ENCODE results near the gene DNAJB1. TPM values are rescaled to one million over a fixed set of nuclear protein-coding genes. Genes with fewer than 3 reads are reported as not detected.
"Not testable (repeated sequence)": the region's sequence is repeated elsewhere in the genome, so short reads cannot be mapped to it uniquely, and the experiment has no call there.

Gene DNAJB1
- total and polyA plus RNA-seq, 7 experiments from 2014 or later, result 87.4 to 574 (median 221) TPM

DNA sequence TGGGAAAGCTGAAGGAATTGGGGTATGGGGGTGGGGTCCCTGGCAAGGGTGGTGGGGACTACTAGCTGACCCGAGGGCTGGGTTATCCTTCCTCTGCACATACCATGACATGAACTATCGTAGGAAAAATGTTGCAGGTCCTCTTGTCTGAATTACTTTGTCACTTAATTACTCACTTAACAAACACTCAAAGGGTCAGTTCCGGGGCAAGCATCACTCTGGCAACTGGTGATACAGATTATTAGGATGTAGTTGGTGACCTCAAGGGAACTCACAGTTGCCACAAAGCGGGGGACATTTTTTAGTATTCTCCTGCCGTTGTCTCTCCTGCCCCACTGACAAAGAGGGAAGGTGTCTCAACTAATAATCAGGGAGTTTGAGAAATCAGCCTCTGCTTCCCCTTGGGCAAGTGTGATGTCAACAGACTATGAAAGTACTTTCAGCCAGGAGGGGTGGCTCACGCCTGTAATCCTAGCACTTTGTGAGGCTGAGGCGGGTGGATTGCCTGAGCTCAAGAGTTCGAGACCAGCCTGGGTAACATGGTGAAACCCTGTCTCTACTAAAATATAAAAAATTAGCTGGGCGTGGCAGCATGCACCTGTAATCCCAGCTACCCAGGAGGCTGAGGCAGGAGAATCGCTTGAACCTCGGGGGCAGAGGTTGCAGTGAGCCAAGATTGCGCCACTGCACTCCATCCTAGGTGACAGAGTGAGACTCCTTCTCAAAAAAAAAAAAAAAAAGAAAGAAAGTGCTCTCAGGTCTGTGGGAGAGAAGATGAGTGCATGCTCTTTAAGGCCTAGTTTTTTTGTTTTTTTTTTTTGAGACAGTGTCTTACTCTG lies 10.3 kb downstream of the DNAJB1 start:
- ATAC-seq (peak; percentile 28), DNase-seq (peak in 1 of 9 donors; percentile 33)
- Histone ChIP-seq H3K27me3 (ENCODE audit: control insufficient read depth in 2 of 2, insufficient read depth in 2 of 2, low read length in 2 of 2) (no peaks in the 10 kb centered on the region), H3K36me3 (ENCODE audit: control insufficient read depth in 2 of 3, insufficient read depth in 3 of 3, low read length in 3 of 3) (no peaks in the 10 kb centered on the region), H3K4me3 (ENCODE audit: low read length) (no peak overlapping the region), H3K4me1 (ENCODE audit: control insufficient read depth in 2 of 2, insufficient read depth in 2 of 2, low read length in 2 of 2) (peaks cover 29 to 50% of the 10 kb centered on the region in 2 donors), H3K9me3 (ENCODE audit: control insufficient read depth in 2 of 3, low read length in 3 of 3) (no peaks in the 10 kb centered on the region), H3K27ac (ENCODE audit: low read depth, low read length) (peak overlapping the region; percentile 70)
- H3K27me3 Mint-ChIP-seq, result peaks cover 0 to 7% (median 0%) of the 10 kb centered on the region in 5 donors
- peaks cover 51 to 83% (median 72%) of the 10 kb centered on the region in 7 donors for H3K4me1 Mint-ChIP-seq
- peaks cover 0 to 3% (median 0%) of the 10 kb centered on the region in 11 donors for H3K9me3 Mint-ChIP-seq
- H3K36me3 Mint-ChIP-seq, result no peaks in the 10 kb centered on the region
- H3K4me3 Mint-ChIP-seq, result peak overlapping the region; percentile 54 to 81 (median 75)
- ChIA-PET CTCF (interaction anchor here (1.9 to 4.6 kb wide), 4 partner anchors 11 to 64 kb away, joined by 5 to 73 read pairs (median 22); partner anchors contain the start of genes DNAJB1, GIPC1 and NDUFB7), POLR2A (interaction anchor here (0.7 to 34.0 kb wide), 5 partner anchors 12 to 342 kb away, joined by 3 to 1101 read pairs (median 29); partner anchors contain the start of genes DNAJB1, GIPC1 and TECR)
- intact Hi-C loops (cut with micrococcal nuclease), result loop anchor here (1.0 to 5.0 kb wide), 5 partner anchors 10 to 141 kb away; partner anchors contain the start of genes DNAJB1 (in 2 of the 2), TECR (in 2 of the 2) and DDX39A (in 1 of the 2)
- H3K27ac Mint-ChIP-seq, result peak overlapping the region; percentile 96 to 100 (median 97)

DNA sequence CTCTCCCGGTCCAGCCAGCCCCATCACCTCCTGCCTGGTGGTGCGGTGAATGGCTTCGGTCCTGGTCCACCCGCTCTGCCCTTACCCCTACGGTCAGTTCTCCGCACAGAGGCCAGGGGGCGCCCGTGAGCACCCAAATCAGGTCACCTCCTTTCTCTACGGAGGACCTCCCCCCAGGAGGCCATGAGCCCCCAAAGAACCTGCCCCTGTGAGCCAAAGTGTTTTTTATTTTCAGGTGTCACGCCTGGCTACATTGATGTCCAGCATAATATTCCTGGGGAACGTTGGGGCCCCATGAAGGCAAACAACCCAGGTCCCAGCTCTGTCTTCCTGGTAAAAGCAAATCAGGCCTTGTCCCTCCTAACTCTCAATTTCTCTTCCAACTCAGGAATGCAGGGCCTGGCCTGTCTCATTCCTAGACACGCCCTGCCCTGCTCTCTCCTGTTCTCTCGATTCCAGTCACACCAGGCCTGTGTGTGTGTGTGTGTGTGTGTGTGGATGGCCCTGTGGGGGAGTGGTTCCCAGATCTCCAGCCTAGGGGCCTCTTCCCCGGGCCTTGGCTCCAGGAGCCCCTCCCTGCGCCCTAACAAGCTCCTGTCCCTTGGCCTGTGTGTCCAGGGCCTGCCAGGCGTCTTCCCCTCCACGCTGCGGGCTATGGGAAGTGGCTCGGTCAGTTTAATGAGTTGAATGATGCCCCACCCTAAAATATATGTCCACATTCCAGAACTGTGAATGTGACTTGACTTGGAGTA lies 12.5 kb downstream of the DNAJB1 start:
- peaks cover 0 to 3% (median 0%) of the 10 kb centered on the region in 11 donors for H3K9me3 Mint-ChIP-seq
- H3K9me3 ChIP-seq (ENCODE audit: control insufficient read depth in 2 of 3, low read length in 3 of 3), result no peaks in the 10 kb centered on the region
- no peaks in the 10 kb centered on the region for H3K36me3 Mint-ChIP-seq
- intact Hi-C loops (cut with micrococcal nuclease), result loop anchor here (1.0 to 5.0 kb wide), 6 partner anchors 9 to 138 kb away; partner anchors contain the start of genes DDX39A (in 1 of the 2), GIPC1 (in 1 of the 2) and NDUFB7 (in 1 of the 2)
- H3K27me3 ChIP-seq (ENCODE audit: control insufficient read depth in 2 of 2, insufficient read depth in 2 of 2, low read length in 2 of 2), result no peaks in the 10 kb centered on the region
- H3K36me3 ChIP-seq (ENCODE audit: control insufficient read depth in 2 of 3, insufficient read depth in 3 of 3, low read length in 3 of 3), result no peaks in the 10 kb centered on the region
- DNase-seq (peak; percentile 62 to 79 (median 71)), ATAC-seq (peak; percentile 68)
- ChIA-PET CTCF (interaction anchor here (0.6 to 4.6 kb wide), 17 partner anchors 8 to 1761 kb away, joined by 3 to 73 read pairs (median 5); partner anchors contain the start of genes DNAJB1, GIPC1 and NDUFB7), POLR2A (interaction anchor here (0.6 to 34.0 kb wide), 15 partner anchors 8 to 1860 kb away, joined by 3 to 1101 read pairs (median 4); partner anchors contain the start of genes DNAJB1, GIPC1, NDUFB7 and TECR)
- H3K4me3 Mint-ChIP-seq, result peak overlapping the region; percentile 13 to 84 (median 65)
- H3K27me3 Mint-ChIP-seq, result peaks cover 0 to 7% (median 0%) of the 10 kb centered on the region in 5 donors
- H3K4me3 ChIP-seq (ENCODE audit: low read length), result no peak overlapping the region
- H3K4me1 Mint-ChIP-seq, result peaks cover 42 to 77% (median 68%) of the 10 kb centered on the region in 7 donors
- H3K27ac ChIP-seq (ENCODE audit: low read depth, low read length), result peak overlapping the region; percentile 70
- peak overlapping the region; percentile 96 to 100 (median 97) for H3K27ac Mint-ChIP-seq
- peaks cover 29 to 50% of the 10 kb centered on the region in 2 donors for H3K4me1 ChIP-seq (ENCODE audit: control insufficient read depth in 2 of 2, insufficient read depth in 2 of 2, low read length in 2 of 2)

DNA sequence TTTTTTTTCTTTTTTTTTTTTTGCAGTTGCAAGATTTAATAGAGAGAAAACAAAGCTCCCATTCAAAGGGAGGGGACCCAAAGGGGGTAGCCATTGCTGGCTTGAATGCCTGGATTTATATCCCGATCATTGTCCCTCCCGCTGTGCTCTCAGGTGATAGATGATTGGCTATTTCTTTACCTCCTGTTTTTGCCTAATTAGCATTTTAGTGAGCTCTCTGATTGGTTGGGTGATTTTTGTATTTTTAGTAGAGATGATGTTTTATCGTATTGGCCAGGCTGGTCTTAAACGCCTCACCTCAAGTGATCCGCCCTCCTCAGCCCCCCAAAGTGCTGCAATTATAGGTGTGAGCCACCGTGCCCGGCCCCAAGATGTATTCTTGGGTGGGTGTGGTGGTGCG lies 13.6 kb downstream of the DNAJB1 start:
- H3K36me3 Mint-ChIP-seq; H3K9me3 Mint-ChIP-seq; H3K27me3 ChIP-seq (ENCODE audit: control insufficient read depth in 2 of 2, insufficient read depth in 2 of 2, low read length in 2 of 2); intact Hi-C loops (cut with micrococcal nuclease); H3K4me3 ChIP-seq (ENCODE audit: low read length); H3K27me3 Mint-ChIP-seq; ATAC-seq; H3K9me3 ChIP-seq (ENCODE audit: control insufficient read depth in 2 of 3, low read length in 3 of 3); H3K27ac ChIP-seq (ENCODE audit: low read depth, low read length); DNase-seq; H3K36me3 ChIP-seq (ENCODE audit: control insufficient read depth in 2 of 3, insufficient read depth in 3 of 3, low read length in 3 of 3): not testable (repeated sequence)
- POLR2A ChIA-PET, result interaction anchor here (0.8 to 34.0 kb wide), 8 partner anchors 8 to 69 kb away, joined by 3 to 1101 read pairs (median 4); partner anchors contain the start of genes DNAJB1, GIPC1 and TECR
- Mint-ChIP-seq H3K4me1 (peaks cover 36 to 71% (median 61%) of the 10 kb centered on the region in 7 donors), H3K27ac (peak overlapping the region in 7 of 9 donors; percentile 48 to 99 (median 92)), H3K4me3 (peak overlapping the region in 2 of 10 donors; percentile 11 to 61)
- CTCF ChIA-PET, result interaction anchor here (0.7 to 4.6 kb wide), 9 partner anchors 9 to 1760 kb away, joined by 3 to 73 read pairs (median 5); partner anchors contain the start of genes DNAJB1 and GIPC1
- H3K4me1 ChIP-seq (ENCODE audit: control insufficient read depth in 2 of 2, insufficient read depth in 2 of 2, low read length in 2 of 2), result peaks cover 29 to 49% of the 10 kb centered on the region in 2 donors

DNA sequence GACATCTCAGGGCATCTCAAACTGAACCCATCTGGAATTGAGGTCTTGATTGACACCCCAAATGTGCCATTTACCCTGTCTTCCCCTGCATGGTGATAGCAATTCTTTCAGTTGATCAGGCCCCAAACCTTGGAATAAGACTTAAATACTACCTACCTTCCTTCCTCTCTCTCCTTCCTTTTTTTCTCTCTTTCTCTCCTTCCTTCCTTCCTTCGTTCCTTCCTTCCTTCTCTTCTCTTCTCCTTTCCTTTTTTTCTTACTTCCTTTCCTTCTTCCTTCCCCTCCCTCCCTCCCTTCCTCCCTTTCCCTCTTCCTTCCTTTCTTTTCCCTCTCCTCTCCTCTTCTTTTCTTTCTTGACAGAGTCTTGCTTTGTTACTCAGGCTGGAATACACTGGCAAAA lies 14.9 kb downstream of the DNAJB1 start:
- Mint-ChIP-seq H3K9me3 (peaks cover 0 to 2% (median 0%) of the 10 kb centered on the region in 11 donors), H3K4me3 (no peak overlapping the region), H3K27me3 (peaks cover 0 to 7% (median 0%) of the 10 kb centered on the region in 5 donors), H3K4me1 (peaks cover 32 to 58% (median 53%) of the 10 kb centered on the region in 7 donors), H3K27ac (peak overlapping the region in 8 of 9 donors; percentile 43 to 97 (median 67)), H3K36me3 (no peaks in the 10 kb centered on the region)
- no peak for DNase-seq
- Histone ChIP-seq H3K4me3 (ENCODE audit: low read length) (no peak overlapping the region), H3K9me3 (ENCODE audit: control insufficient read depth in 2 of 3, low read length in 3 of 3) (no peaks in the 10 kb centered on the region), H3K4me1 (ENCODE audit: control insufficient read depth in 2 of 2, insufficient read depth in 2 of 2, low read length in 2 of 2) (peaks cover 29 to 37% of the 10 kb centered on the region in 2 donors), H3K27ac (ENCODE audit: low read depth, low read length) (no peak overlapping the region), H3K27me3 (ENCODE audit: control insufficient read depth in 2 of 2, insufficient read depth in 2 of 2, low read length in 2 of 2) (no peaks in the 10 kb centered on the region), H3K36me3 (ENCODE audit: control insufficient read depth in 2 of 3, insufficient read depth in 3 of 3, low read length in 3 of 3) (no peaks in the 10 kb centered on the region)
- POLR2A ChIA-PET, result interaction anchor here (0.8 to 34.0 kb wide), 6 partner anchors 7 to 60 kb away, joined by 3 to 1101 read pairs (median 16); partner anchors contain the start of genes DNAJB1, GIPC1 and TECR
- no peak for ATAC-seq
- intact Hi-C loops (cut with micrococcal nuclease), result no loop called here
- CTCF ChIA-PET, result interaction anchor here (0.7 to 2.1 kb wide), 3 partner anchors 8 to 408 kb away, joined by 3 to 8 read pairs (median 3); no protein-coding TSS in a partner anchor

DNA sequence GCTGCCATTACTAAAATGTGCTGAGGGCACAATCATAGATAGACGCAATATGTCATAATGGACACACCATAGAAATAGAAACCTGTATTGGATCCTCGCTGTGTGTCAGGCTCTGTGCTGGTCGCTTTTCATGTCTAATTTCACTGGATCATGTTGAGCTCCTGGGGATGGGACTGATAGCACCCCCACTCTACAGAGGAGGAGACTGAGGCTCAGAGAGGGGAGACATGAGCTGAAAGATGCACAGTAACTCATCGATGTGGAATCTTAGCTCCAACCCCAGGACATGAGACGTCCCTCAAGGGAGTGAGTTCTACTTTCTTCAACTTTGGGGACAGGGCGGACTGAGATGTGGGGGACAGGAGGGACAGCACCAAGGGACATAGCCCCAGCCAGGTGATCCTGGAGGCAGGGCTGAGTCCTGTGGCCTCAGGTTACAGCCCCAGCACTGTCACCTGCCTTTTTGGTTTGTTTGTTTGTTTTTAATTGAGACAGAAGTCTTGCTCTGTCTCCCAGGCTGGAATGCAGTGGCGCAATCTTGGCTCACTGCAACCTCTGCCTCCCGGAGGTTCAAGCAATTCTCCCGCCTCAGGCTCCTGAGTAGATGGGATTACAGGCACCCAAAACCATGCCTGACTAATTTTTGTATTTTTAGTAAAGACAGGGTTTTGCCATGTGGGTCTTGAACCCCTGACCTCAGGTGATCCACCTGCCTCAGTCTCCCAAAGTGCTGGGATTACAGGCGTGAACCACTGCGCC lies 15.7 kb downstream of the DNAJB1 start:
- Mint-ChIP-seq H3K36me3 (no peaks in the 10 kb centered on the region), H3K27ac (peak overlapping the region in 3 of 9 donors; percentile 69 to 97 (median 92)), H3K4me3 (peak overlapping the region in 1 of 10 donors; percentile 5), H3K27me3 (peaks cover 0 to 7% (median 0%) of the 10 kb centered on the region in 5 donors), H3K4me1 (peaks cover 30 to 52% (median 45%) of the 10 kb centered on the region in 7 donors), H3K9me3 (peaks cover 0 to under 1% (median 0%) of the 10 kb centered on the region in 11 donors)
- intact Hi-C loops (cut with micrococcal nuclease), result no loop called here
- ChIA-PET CTCF (interaction anchor here (0.7 to 1.1 kb wide), 4 partner anchors 17 to 54 kb away, joined by 3 to 4 read pairs (median 3); partner anchors contain the start of gene PTGER1), POLR2A (interaction anchor here (0.9 to 34.0 kb wide), 2 partner anchors 23 to 29 kb away, joined by 3 to 1101 read pairs; partner anchors contain the start of genes DNAJB1 and TECR)
- H3K9me3 ChIP-seq (ENCODE audit: control insufficient read depth in 2 of 3, low read length in 3 of 3), result no peaks in the 10 kb centered on the region
- no peaks in the 10 kb centered on the region for H3K27me3 ChIP-seq (ENCODE audit: control insufficient read depth in 2 of 2, insufficient read depth in 2 of 2, low read length in 2 of 2)
- ATAC-seq, result no peak
- no peak overlapping the region for H3K27ac ChIP-seq (ENCODE audit: low read depth, low read length)
- H3K4me1 ChIP-seq (ENCODE audit: control insufficient read depth in 2 of 2, insufficient read depth in 2 of 2, low read length in 2 of 2), result peaks cover 24 to 29% of the 10 kb centered on the region in 2 donors
- H3K4me3 ChIP-seq (ENCODE audit: low read length), result no peak overlapping the region
- H3K36me3 ChIP-seq (ENCODE audit: control insufficient read depth in 2 of 3, insufficient read depth in 3 of 3, low read length in 3 of 3), result no peaks in the 10 kb centered on the region
- DNase-seq, result no peak
